Brain microvascular endothelial cell (primary cell): ENCODE measurements around the gene ELOVL6.

Experiments
- DNase-seq: peaks from one replicate; pipeline ENCODE4 v3.0.0-alpha.2; 2020
- H3K27ac ChIP-seq: fragments of 250-450 bp; sonication (Bioruptor Pico); 2 replicates; pipeline ENCODE4 v1.5.1; 2020; ENCODE audit warnings: mild to moderate bottlenecking, moderate library complexity
- H3K27me3 ChIP-seq: fragments of 250-450 bp; sonication (Bioruptor Pico); replicated peaks from 2 replicates; pipeline ENCODE4 v1.5.1; 2020; ENCODE audit warnings: mild to moderate bottlenecking
- H3K36me3 ChIP-seq: fragments of 250-450 bp; sonication (Bioruptor Pico); replicated peaks from 2 replicates; pipeline ENCODE4 v1.5.1; 2020; ENCODE audit warnings: mild to moderate bottlenecking
- H3K4me3 ChIP-seq: 2 replicates; pipeline ENCODE4 v1.5.1; 2011; ENCODE audit warnings: low read depth, mild to moderate bottlenecking, control low read depth, low read length, moderate library complexity
- CTCF ChIP-seq: IDR thresholded peaks from 2 replicates; pipeline ENCODE4 v1.5.1; 2011; ENCODE audit warnings: low read depth, mild to moderate bottlenecking, moderate library complexity, low read length, control low read depth, inconsistent platforms; ENCODE audit errors: missing control alignments
- in situ Hi-C: cut with HindIII; loops from 2 replicates; pipeline ENCODE4 v1.10.0; 2017; ENCODE audit warnings: low sequenced_read_pairs, low pct_ligation_motif_present

The ELOVL6 gene

GRCh38 chr4:110034026-110034393, 164.4 kb downstream of the ELOVL6 start:
- H3K36me3 ChIP-seq: no peaks in the 10 kb centered on the region
- DNase-seq: no peak
- no peaks in the 10 kb centered on the region for H3K27me3 ChIP-seq
- no peak overlapping the region for H3K27ac ChIP-seq
- TF ChIP-seq CTCF: no peak
- in situ Hi-C loops: no loop called here
- H3K4me3 ChIP-seq: no peak overlapping the region

DNA sequence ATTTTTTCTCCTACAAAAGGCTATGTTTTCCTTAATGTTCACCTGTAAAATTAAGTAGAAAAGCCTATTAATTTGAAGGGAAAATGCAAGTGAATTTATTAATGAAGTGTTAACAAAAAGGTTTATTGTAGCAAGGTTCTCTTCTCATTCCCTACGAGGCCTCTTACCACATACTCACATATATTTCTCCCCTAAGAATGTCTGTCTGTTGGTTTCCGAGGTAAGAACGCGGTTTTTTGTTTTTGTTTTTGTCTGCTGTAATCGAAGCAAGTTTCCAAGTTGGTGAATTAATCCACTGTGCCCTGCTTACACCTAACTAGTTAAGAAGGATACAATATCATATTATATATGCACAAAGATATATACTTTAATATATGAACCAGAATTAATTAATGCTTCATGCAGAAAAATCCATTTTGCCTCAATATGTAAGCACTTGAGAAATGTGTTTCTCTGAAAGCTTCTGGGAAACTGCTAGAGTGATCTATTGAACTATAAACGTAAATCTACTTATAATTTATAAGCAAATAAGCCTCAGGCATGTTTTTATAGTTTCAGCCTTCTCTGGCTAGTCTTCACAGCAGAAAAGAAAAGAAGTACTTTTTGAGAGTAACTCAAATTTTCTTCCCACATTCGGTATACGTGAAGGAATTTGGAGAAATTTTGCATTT, 164.9 kb downstream of the ELOVL6 start:
- no peak for DNase-seq
- Histone ChIP-seq H3K27me3 (no peaks in the 10 kb centered on the region), H3K4me3 (no peak overlapping the region), H3K27ac (no peak overlapping the region), H3K36me3 (no peaks in the 10 kb centered on the region)
- TF ChIP-seq CTCF: no peak
- in situ Hi-C loops: no loop called here

- in situ Hi-C loops: no loop called here
- Histone ChIP-seq H3K27ac (no peak overlapping the region), H3K36me3 (no peaks in the 10 kb centered on the region), H3K27me3 (no peaks in the 10 kb centered on the region), H3K4me3 (no peak overlapping the region)
- no peak for TF ChIP-seq CTCF
- no peak for DNase-seq
Observed at GRCh38 chr4:110032603-110033002, 165.8 kb downstream of the ELOVL6 start.

GRCh38 chr4:110025718-110026117, 172.7 kb downstream of the ELOVL6 start:
- no peak overlapping the region for H3K4me3 ChIP-seq
- no peak overlapping the region for H3K27ac ChIP-seq
- no peaks in the 10 kb centered on the region for H3K27me3 ChIP-seq
- no peak for TF ChIP-seq CTCF
- no peaks in the 10 kb centered on the region for H3K36me3 ChIP-seq
- no peak for DNase-seq
- in situ Hi-C loops: no loop called here

DNA sequence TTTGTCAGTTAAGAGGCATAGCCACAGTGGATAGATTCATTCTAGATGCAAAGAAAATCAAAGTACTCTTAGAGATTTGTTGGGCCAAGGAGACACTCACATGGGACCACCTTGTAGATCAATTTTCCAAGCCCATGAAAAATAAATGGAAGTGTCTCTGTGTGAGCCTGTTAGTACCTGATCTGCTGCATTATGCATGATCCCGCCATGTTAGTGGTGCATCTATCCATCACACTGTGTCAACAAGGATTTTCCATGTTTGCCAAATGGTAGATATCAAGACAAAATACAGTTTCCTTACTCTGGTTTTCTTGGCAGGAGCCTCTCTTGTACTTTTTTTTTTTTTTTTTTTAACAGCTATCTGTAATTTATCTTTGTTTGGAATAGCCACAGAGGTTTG, 173.4 kb downstream of the ELOVL6 start:
- in situ Hi-C loops: no loop called here
- Histone ChIP-seq H3K4me3 (no peak overlapping the region), H3K36me3 (no peaks in the 10 kb centered on the region), H3K27me3 (no peaks in the 10 kb centered on the region), H3K27ac (no peak overlapping the region)
- no peak for DNase-seq
- no peak for TF ChIP-seq CTCF

DNA sequence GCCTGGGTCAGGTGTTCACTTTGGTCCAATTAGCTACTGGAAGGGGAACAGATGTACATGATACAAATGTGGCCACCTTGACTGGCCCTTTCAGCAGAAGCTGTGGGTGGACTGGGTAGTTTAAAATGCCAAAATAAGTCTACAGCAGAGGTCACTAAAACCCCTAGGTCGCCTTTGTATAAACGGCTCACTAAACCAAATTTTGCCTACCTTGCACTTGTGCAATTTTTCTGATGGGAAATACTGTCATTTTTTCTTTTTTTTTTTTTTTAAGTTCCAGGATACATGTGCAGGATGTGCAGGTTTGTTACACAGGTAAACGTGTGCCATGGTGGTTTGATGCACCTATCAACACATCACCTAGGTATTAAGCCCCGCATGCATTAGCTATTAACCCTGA, 176.0 kb downstream of the ELOVL6 start:
- H3K4me3 ChIP-seq: no peak overlapping the region
- in situ Hi-C loops: loop anchor here (25.0 kb wide), 1 partner anchor 490 kb away; no protein-coding TSS in a partner anchor

More for the DNA sequence above, 176.0 kb downstream of the ELOVL6 start:
- DNase-seq: no peak
- Histone ChIP-seq H3K27ac (no peak overlapping the region), H3K36me3 (no peaks in the 10 kb centered on the region), H3K27me3 (no peaks in the 10 kb centered on the region)
- TF ChIP-seq CTCF: no peak
